Stimulated activated CD4-positive, alpha-beta T cell treated with anti-CD3 and anti-CD28 coated beads, Interleukin-4, amount 100 ng/mL, for 48 hours (primary cell): Measurements from ENCODE around the gene PYGB.
"Not testable (repeated sequence)": the region's sequence is repeated elsewhere in the genome, so short reads cannot be mapped to it uniquely, and the experiment has no call there.

Experiments
- DNase-seq, 2 donors: peaks; one replicate each; pipeline ENCODE4 v3.0.0-alpha.2; 2020; ENCODE audit warnings: low read depth in 2 of 2

PYGB gene

GRCh38 chr20:25249198-25249931 is 1.5 kb downstream of the PYGB start:
- DNase-seq: no peak

- DNase-seq: no peak
Observed at GRCh38 chr20:25250508-25250907, 2.6 kb downstream of the PYGB start.

DNA sequence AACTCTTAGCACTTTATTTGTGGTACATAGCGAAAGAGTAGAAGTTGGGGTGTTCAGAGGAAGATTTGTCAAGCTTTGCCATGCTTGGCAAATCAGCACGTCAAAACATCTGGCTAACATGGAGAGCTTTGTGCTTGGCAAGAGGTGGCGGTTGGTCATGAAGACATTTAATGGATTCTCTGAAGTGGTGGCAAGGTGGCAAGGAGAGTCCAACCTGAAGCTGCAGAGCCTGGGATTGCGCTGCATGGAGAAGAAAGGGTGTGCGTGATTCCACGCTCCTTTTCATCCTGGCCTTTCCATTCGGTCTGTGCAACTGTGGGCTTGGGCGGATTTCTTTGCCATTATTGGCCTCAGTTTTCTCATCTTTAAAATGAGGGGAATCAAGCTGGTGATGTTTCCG is 3.1 kb downstream of the PYGB start:
- DNase-seq: no peak

- no peak for DNase-seq
Observed at GRCh38 chr20:25251558-25251957, 3.7 kb downstream of the PYGB start.

GRCh38 chr20:25252230-25252651 is 4.4 kb downstream of the PYGB start:
- DNase-seq: no peak

DNA sequence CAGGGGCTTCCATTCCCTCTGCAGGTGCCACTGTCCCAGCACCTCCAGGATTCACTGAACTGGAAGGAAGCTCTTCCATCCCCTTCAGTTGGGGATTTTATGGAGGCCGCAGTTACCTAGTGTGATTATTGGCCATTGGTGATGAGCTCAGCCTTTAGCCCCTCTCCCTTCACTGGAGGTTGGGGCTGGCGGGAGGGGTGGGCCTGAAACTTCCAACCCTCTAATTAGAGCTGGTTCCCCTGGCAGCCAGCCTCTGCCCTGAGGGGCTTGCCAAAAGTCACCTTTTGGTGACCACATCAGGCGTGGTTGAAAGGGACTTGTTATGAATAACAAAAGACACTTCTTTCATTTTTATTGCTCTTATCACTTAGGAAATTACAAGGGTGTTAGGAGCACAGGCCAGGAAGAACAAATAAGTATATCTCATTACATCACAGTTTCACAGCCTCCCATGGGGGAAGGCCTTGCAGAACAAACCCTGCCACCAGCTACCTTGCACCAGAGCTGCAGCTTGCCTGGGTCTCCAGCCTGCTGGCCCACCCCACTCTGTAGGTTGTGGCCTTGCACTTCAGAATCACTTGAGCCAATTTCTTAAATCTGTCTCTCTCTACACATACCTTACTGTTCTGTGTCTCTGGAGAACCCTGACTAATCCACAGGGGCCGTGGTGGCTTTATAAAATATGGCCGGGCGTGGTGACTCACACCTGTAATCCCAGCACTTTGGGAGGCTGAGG is 5.0 kb downstream of the PYGB start:
- DNase-seq: no peak

GRCh38 chr20:25253606-25254275 is 5.9 kb downstream of the PYGB start:
- no peak for DNase-seq

DNA sequence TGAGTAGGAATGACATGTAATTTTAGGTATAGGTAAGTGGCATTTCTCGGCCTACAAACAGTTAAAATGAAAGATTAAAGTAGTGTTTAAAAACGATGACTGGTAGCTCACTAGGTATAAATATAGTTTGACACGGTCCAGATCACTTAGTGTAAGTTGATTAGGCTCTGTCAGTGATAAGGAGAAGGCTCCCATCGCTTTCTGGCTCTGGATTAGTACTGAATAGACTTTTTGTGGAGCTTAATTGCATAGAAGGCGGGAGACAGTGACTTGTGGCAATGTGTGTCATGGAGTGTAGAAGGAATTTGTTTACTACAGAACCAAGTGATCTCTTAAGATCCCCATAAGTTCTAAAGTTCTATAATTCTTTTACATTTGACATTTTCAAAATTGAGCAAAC is 6.7 kb downstream of the PYGB start:
- DNase-seq: no peak

DNA sequence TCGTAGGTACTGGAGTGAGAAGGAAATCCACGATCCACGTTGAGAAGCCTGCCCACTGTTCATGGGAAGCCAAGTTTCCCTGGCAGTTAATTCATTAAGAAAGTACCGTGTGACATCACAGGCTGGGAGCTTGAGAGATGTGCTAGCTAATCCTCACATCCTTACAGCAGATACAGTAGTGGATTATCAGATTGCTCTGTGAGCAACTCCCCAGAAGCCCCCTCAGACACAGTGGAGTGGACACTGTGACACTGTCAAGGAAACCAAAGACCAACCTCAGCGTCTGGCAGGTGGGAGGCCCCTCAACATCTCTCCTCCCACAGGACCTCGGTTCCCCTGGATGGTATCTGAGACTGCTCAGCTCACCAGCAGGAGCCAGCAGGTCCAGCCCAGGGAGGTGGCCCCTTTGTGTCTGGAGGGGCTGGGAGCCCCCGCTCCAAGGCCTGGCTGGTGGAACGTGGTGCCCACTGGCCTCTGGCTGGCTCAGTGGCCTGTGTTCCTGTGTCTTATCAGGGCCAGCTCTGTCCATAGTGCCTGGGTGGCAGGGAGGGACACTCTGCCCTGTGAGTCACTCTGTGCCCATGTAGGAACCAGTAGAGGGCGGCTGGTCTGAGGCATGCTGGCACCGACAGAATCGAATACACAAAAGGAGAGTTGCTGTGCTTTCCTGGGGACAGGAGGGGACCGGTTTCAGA is 7.2 kb downstream of the PYGB start:
- no peak for DNase-seq

GRCh38 chr20:25256226-25256859 is 8.5 kb downstream of the PYGB start:
- DNase-seq: no peak

DNA sequence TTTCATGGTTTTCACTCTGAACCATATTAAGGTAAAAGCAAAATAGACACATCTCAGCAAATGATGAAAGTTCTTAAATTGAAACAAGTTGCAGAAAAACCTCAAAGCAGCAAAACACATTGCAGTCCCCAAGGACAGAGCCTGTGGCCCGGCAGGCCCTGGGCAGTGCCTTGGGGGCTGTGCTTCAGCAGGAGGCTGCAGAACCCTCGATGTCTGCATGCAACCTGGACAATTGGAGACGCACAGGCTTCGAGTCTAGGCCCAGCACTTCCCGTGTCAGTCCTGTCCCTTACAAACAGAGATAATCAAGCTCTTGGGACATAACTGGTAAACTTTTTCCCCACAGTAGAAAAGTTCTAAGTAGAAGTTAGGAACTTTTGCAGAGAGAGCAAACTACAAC is 9.2 kb downstream of the PYGB start:
- DNase-seq: no peak

- DNase-seq: no peak
Observed at GRCh38 chr20:25257756-25258475, 10.0 kb downstream of the PYGB start.

DNA sequence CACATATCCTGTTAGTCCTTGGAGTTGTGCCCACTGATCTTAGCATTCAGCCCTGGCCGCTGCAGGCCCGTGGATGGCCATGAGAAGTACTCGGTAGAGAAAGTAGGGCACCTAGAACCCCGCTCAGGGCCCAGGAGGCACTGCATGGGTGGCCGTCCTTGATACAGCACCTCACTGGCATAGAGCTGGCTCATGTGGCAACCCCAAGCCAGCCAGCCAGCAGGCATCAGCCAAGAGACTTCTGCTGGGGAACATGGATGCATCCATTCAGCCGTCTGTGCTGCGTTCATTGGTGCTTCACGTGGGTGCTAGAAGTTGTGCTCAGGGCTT is 10.6 kb downstream of the PYGB start:
- no peak for DNase-seq

DNA sequence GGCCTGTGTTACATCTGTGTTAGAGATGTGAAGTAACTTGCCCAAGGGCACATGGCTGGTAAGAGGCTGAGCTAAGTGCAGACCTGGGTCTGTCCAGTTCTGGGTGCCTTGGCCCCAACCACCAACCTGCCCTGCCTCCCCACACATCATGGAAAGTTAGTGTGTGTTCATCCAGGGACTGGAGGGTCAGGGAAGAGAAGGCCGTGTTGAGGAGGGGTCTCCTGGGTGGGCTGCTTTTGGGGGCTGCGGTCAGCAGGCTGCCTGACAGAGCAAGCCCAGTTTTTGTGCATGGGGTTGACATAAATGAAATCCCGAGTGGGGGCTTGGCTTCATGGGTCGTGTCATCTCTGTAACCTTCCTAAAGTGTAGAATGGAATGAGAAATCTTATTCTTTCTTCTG is 10.9 kb downstream of the PYGB start:
- no peak for DNase-seq

- DNase-seq: no peak
Observed at GRCh38 chr20:25259358-25259757, 11.5 kb downstream of the PYGB start.

- DNase-seq: no peak
Observed at GRCh38 chr20:25259788-25260254, 11.9 kb downstream of the PYGB start.

GRCh38 chr20:25260770-25261437 is 13.0 kb downstream of the PYGB start:
- DNase-seq: not testable (repeated sequence)

DNA sequence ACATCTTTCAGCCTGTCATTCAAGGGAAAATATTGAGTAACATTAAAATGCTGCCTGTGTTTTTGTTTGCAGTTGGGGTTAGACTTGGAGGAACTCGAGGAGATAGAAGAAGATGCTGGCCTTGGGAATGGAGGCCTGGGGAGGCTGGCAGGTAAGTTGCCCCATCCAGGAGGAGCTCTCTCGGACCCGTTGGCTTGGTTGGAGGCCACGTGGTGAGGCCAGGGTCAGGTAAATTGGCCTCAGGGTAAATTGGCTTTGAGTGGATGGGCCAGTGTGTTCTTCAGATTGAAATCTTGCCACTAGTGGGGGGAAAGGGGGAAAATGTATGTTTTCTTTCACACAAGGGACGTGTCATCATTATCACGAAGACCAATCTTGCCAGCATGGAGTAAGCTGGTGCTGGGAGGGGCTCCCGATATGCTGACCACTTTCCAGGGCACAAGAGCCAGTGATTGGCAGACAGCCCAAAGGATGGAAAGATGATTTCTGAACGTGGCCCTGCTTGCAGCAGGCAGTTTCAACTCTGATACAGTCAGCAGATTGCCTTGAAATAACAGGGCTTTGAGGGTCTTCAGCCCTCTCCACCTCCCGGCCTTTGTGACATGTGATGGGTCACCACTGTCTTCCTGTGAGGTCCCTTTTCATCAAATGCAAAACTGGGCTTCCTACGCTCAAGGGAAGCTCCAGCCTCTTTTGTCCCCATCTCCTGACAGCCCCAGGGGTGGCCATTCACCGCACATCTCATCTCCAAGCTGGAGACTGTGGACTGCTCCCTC is 21.4 kb downstream of the PYGB start:
- DNase-seq: no peak

DNA sequence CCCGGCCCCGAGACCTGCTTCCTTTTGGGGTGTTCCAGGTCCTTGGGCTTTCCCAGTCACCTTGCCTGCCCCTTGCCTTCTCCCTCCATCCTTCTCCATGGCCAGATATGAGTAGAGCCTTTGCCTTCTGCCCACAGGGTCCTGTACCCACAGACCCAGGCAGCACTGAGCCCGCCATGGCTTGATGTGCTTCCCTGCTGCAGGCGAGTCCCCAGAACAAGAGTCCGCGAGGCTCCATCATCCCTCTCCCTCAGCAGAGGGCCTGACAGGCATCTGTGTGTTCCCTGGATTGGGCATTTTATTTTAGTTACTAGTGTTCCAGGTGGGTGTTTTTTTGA is 21.9 kb downstream of the PYGB start:
- DNase-seq: no peak

DNA sequence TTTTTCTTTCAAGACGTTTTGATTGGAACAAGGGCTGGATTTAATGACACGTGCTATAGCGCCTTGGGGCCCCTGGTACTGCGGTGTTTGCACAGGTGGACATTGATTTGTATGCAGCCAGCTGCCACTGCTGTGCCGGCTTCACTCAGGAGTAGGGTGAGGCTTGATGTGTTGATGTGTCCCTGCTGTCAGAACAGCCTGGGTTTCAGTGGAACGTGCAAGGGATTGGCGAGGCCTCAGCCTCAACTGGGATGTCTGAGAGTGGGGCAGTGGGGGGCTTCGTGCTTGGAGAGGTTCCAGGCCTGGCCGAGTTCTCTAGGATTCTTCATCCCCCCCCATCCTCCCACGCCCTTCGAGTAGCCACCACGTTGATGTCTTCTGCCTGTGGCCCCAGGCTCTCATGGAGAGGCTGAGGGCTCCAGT is 23.0 kb downstream of the PYGB start:
- no peak for DNase-seq
